Vagina (tissue), 2 donors: ENCODE results near the gene NLRP7.
"Not testable (repeated sequence)": the region's sequence is repeated elsewhere in the genome, so short reads cannot be mapped to it uniquely, and the experiment has no call there.

Experiments
- POLR2A ChIP-seq, 2 donors: fragments of 450-650 bp; IDR thresholded peaks; one replicate each; pipeline ENCODE4 v1.6.1; 2017; ENCODE audit warnings: antibody characterized with exemption in 2 of 2, mild to moderate bottlenecking in 2 of 2, moderate library complexity in 2 of 2
- POLR2AphosphoS5 ChIP-seq, 2 donors: sonication (generic); formaldehyde crosslinking; IDR thresholded peaks; one replicate each; pipeline ENCODE4 v1.9.0; 2017; ENCODE audit warnings: antibody characterized with exemption in 2 of 2, mild to moderate bottlenecking in 2 of 2, low read depth in 1 of 2; ENCODE audit not compliant: insufficient read depth in 1 of 2
- TF ChIP-seq, protein P1 (sequence below), 3 experiments: fragments of 450-650 bp in 2 of 3; fragments of 200-600 bp in 1 of 3; sonication (generic) in 1 of 3; IDR thresholded peaks; one replicate each; pipeline ENCODE4 v1.5.1; 2017 to 2019; ENCODE audit warnings: antibody characterized with exemption in 3 of 3, mild to moderate bottlenecking in 2 of 3, moderate library complexity in 2 of 3

DNA sequence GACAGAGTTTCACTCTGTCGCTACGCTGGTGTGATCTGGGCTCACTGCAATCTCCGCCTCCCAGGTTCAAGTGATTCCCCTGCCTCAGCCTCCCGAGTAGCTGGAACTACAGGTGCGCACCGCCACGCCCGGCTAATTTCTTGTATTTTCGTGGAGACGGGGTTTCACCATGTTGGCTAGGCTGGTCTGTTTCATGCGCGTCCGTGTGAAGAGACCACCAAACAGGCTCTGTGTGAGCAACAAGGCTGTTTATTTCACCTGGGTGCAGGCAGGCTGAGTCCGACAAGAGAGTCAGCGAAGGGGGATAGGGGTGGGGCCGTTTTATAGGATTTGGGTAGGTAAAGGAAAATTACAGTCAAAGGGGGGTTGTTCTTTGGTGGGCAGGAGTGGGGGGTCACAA is 53.2 kb downstream of the NLRP7 start:
- TF ChIP-seq, protein P1, sequence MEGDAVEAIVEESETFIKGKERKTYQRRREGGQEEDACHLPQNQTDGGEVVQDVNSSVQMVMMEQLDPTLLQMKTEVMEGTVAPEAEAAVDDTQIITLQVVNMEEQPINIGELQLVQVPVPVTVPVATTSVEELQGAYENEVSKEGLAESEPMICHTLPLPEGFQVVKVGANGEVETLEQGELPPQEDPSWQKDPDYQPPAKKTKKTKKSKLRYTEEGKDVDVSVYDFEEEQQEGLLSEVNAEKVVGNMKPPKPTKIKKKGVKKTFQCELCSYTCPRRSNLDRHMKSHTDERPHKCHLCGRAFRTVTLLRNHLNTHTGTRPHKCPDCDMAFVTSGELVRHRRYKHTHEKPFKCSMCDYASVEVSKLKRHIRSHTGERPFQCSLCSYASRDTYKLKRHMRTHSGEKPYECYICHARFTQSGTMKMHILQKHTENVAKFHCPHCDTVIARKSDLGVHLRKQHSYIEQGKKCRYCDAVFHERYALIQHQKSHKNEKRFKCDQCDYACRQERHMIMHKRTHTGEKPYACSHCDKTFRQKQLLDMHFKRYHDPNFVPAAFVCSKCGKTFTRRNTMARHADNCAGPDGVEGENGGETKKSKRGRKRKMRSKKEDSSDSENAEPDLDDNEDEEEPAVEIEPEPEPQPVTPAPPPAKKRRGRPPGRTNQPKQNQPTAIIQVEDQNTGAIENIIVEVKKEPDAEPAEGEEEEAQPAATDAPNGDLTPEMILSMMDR (IDR thresholded peaks at IDR 0.05): not testable (repeated sequence)
- not testable (repeated sequence) for TF ChIP-seq POLR2A (IDR thresholded peaks at IDR 0.05); POLR2AphosphoS5 (IDR thresholded peaks at IDR 0.05; ENCODE audit: insufficient read depth in 1 of 2, low read depth in 1 of 2)
